Osteocyte (in vitro differentiated cells): ENCODE data around the gene BPIFB3. TPM values are rescaled to one million over a fixed set of nuclear protein-coding genes. Genes with fewer than 3 reads are reported as not detected.

Experiments
- DNase-seq: peaks from one replicate; pipeline ENCODE4 v3.0.0; 2021; ENCODE audit warnings: mixed read lengths; ENCODE audit not compliant: unreplicated experiment; ENCODE audit errors: extremely low spot score
- H3K27ac Mint-ChIP-seq: one replicate; pipeline ENCODE4 v1.8.0; 2021; ENCODE audit warnings: mild to moderate bottlenecking, mixed read lengths; ENCODE audit not compliant: unreplicated experiment
- H3K27me3 Mint-ChIP-seq: one replicate; pipeline ENCODE4 v1.8.0; 2021; ENCODE audit warnings: mixed read lengths; ENCODE audit not compliant: unreplicated experiment
- H3K36me3 Mint-ChIP-seq: one replicate; pipeline ENCODE4 v1.8.0; 2021; ENCODE audit warnings: mixed read lengths; ENCODE audit not compliant: unreplicated experiment
- H3K4me1 Mint-ChIP-seq: one replicate; pipeline ENCODE4 v1.8.0; 2021; ENCODE audit warnings: mixed read lengths; ENCODE audit not compliant: unreplicated experiment
- H3K4me3 Mint-ChIP-seq: one replicate; pipeline ENCODE4 v1.8.0; 2021; ENCODE audit warnings: mild to moderate bottlenecking, moderate library complexity, mixed read lengths; ENCODE audit not compliant: unreplicated experiment
- H3K9me3 Mint-ChIP-seq: one replicate; pipeline ENCODE4 v1.8.0; 2021; ENCODE audit warnings: mixed read lengths; ENCODE audit not compliant: unreplicated experiment
- total RNA-seq: library from RNA; stranded (reverse); gene quantifications from 2 replicates; pipeline ENCODE4 v1.2.1, GENCODE V29; 2021
- TF ChIP-seq, protein P1 (sequence below): fragments of 200-600 bp; sonication (generic); IDR thresholded peaks from 2 replicates; pipeline ENCODE4 v1.5.0; 2021; ENCODE audit warnings: antibody characterized with exemption, mild to moderate bottlenecking, moderate library complexity

Gene BPIFB3
- total RNA-seq, 1 donor from 2014 or later: not detected

- Mint-ChIP-seq H3K9me3 (peaks cover 5% of the 10 kb centered on the region), H3K4me3 (no peak overlapping the region), H3K27me3 (peaks cover 2% of the 10 kb centered on the region), H3K36me3 (no peaks in the 10 kb centered on the region), H3K27ac (no peak overlapping the region), H3K4me1 (no peaks in the 10 kb centered on the region)
- TF ChIP-seq, protein P1, sequence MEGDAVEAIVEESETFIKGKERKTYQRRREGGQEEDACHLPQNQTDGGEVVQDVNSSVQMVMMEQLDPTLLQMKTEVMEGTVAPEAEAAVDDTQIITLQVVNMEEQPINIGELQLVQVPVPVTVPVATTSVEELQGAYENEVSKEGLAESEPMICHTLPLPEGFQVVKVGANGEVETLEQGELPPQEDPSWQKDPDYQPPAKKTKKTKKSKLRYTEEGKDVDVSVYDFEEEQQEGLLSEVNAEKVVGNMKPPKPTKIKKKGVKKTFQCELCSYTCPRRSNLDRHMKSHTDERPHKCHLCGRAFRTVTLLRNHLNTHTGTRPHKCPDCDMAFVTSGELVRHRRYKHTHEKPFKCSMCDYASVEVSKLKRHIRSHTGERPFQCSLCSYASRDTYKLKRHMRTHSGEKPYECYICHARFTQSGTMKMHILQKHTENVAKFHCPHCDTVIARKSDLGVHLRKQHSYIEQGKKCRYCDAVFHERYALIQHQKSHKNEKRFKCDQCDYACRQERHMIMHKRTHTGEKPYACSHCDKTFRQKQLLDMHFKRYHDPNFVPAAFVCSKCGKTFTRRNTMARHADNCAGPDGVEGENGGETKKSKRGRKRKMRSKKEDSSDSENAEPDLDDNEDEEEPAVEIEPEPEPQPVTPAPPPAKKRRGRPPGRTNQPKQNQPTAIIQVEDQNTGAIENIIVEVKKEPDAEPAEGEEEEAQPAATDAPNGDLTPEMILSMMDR: no peak
- DNase-seq: no peak
Measured at GRCh38 chr20:33006776-33007375, 46.8 kb upstream of the BPIFB3 start.

- H3K27ac Mint-ChIP-seq: no peak within 1 kb of the TSS
Measured at GRCh38 chr20:33007376-33008335, 46.0 kb upstream of the BPIFB3 start, which contains the start of gene BPIFB2. BPIFB2 (plus strand) TSS chr20:33007704; CDS start chr20:33008575, 871 bp downstream.

DNA sequence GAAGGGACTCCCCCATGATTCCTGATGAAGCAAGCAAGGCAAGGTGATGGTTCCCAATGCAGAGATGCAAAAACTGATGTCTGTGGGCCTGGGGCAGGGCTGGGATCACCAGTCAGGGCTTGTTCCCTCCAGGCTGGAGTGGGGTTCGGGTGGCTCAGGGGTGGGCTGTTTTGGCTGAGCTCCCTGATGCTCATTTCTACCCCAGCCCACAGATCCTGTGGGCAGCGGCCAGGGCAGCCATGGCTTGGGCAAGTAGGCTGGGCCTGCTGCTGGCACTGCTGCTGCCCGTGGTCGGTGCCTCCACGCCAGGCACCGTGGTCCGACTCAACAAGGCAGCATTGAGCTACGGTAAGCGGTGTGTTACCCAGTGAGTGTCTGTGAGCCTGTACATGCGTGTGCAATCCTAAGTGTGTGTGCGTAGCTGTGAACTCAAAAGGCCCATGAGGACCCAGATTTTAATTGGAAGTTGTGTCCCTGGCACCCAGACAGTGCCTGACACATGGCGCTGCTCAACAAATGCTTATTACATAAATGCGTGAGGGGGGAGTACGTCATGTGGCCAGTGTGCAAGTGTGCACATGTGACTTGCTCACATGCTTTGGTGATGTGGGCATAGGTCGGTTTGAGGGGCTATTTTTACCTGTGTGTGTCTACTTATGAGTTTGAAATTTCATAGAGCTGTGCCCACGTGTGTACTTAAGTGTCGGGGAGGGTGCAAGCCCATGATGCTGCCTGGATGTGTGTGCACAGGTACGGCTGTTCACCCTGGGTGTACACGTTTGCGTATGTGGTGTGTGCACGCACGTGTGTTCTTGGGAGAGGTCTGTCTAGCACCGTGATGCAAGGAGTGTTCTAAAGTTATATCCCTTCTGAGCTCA, 45.1 kb upstream of the BPIFB3 start:
- Mint-ChIP-seq H3K4me3 (no peak overlapping the region), H3K36me3 (no peaks in the 10 kb centered on the region), H3K9me3 (peaks cover 5% of the 10 kb centered on the region), H3K27ac (no peak overlapping the region), H3K27me3 (peaks cover 2% of the 10 kb centered on the region), H3K4me1 (no peaks in the 10 kb centered on the region)
- TF ChIP-seq, protein P1: no peak
- DNase-seq: no peak

More at GRCh38 chr20:33007376-33008335, 46.0 kb upstream of the BPIFB3 start, which contains the start of gene BPIFB2:
- H3K4me3 Mint-ChIP-seq: no peak within 1 kb of the TSS
- no peaks in the 10 kb centered on the region for H3K36me3 Mint-ChIP-seq
- no peak for DNase-seq
- peaks cover 2% of the 10 kb centered on the region for H3K27me3 Mint-ChIP-seq
- no peaks in the 10 kb centered on the region for H3K4me1 Mint-ChIP-seq
- TF ChIP-seq, protein P1: no peak
- peaks cover 5% of the 10 kb centered on the region for H3K9me3 Mint-ChIP-seq

- H3K36me3 Mint-ChIP-seq: no peaks in the 10 kb centered on the region
- TF ChIP-seq, protein P1: no peak
- no peak for DNase-seq
- H3K4me3 Mint-ChIP-seq: no peak overlapping the region
- no peaks in the 10 kb centered on the region for H3K4me1 Mint-ChIP-seq
- H3K9me3 Mint-ChIP-seq: peaks cover 5% of the 10 kb centered on the region
- peaks cover 2% of the 10 kb centered on the region for H3K27me3 Mint-ChIP-seq
- H3K27ac Mint-ChIP-seq: no peak overlapping the region
Measured at GRCh38 chr20:33009214-33010132, 44.2 kb upstream of the BPIFB3 start.
